ENCODE results near the gene ZFR2.
A peak's percentile ranks its signal among the peaks of the same experiment; 100 is the strongest.

The ZFR2 gene

DNA sequence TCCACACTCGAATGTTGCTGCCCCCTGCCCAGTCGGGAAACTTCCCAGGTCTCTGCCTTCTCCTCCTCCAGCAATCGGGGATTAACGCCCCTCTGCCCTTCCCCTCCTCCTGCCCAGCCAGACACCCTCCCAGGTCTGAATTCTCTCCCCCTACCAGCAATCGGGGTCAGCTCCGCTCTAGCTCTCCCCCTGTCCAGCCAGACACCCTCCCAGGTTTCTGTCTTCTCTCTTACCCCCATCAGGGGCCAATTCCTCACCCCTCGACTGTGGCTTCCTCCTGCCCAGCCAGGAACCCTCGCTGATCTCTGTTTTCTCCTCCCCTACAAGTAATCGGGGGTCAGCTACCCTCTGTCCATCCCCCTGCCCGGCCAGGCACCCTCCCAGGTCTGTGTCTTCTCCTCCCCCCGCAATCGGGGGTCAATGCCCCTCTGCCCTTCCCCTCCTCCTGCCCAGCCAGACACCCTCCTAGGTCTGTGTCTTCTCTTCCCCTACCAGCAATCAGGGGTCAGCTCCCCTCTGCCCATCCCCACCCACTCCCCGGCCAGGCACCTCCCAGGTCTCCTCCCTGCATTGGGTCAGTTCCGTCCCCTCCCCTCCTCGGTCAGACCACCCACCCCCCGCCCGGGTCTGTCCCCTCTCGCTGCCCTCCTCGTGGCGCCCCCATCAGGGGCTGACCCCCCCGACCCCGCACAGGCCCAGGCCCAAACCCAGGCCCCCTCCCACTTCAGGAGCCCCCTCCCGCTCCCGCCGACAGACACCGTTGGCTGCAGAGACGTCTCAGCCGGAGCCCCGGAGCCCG lies 668 bp downstream of the ZFR2 start:
- DNase-seq, result no peak

DNA sequence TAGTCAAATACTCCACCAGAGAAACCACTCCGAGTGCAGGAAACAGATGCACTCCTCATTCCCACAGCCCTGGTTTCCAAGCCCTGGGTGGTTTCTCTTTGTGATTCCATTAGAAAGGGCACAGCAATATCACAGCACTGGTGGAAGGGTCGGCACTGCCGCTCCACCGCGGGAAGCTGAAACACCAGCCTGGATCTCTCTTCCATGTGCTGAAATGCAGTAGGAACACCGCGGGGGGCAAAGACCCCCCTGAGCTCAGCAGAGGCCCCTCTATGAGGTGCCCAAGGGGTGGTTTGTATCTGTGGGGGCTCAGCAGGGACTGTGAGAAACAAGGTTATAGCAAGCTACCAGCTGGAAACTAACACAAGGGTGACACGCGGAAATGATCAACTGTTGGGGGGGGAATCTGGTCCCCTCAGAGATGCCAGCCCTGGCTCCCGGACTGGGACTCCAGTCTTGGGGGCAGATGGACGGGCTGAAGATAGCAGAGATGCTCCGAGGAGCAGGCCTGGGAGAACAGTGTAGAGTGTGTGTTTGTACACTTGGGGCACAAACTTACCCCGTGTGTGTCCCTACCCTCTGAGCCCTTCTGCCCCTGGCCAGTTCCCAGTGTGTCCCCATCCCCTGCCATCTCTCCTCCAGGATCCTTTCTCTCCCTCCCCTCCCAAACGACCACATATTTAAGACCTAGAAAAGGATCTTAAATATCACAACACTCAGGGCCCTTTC lies 1.8 kb downstream of the ZFR2 start:
- no peak for DNase-seq

GRCh38 chr19:3863648-3864047 lies 5.2 kb downstream of the ZFR2 start:
- DNase-seq, result no peak

DNA sequence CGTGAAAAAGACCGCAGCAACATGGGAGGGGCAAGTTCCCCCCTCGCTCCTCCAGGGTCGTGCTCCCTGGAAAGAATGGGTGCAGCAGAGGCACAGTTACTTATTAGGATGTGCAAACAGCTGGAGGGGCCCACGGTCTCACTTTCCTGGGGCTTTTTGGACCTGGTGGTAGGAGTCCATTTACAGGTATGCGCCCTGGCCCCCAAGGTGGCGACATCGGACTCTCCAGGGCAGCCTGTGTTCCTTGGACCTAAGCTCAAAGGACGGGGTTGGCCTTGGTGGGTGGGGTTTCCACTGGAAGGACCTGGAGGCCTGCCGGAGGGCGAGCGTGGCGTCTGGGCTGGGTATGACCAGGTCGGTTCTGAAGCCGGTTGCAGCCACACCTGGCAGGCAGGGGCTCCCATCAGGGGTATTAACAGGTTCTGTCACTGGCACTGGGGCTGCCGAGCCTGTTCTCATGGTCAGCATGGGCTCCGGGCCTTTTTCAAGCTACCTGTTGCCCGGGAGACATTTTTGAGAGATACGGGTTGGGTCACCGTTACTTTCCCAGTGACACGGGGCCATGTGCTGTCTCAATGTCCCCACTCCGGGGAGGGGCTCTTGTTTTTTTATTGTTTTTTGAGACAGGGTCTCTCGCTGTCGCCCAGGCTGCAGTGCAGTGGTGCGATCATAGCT lies 5.9 kb downstream of the ZFR2 start:
- no peak for DNase-seq

- no peak for DNase-seq
These were observed 8.3 kb downstream of the ZFR2 start for GRCh38 chr19:3860499-3860898.

GRCh38 chr19:3857449-3858003 lies 11.3 kb downstream of the ZFR2 start:
- DNase-seq, result peak; percentile 13

GRCh38 chr19:3855320-3855719 lies 13.5 kb downstream of the ZFR2 start:
- DNase-seq, result no peak

- no peak for DNase-seq
These were observed 16.1 kb downstream of the ZFR2 start for GRCh38 chr19:3852614-3853254.

- DNase-seq, result no peak
These were observed 16.7 kb downstream of the ZFR2 start for GRCh38 chr19:3852177-3852511.

DNA sequence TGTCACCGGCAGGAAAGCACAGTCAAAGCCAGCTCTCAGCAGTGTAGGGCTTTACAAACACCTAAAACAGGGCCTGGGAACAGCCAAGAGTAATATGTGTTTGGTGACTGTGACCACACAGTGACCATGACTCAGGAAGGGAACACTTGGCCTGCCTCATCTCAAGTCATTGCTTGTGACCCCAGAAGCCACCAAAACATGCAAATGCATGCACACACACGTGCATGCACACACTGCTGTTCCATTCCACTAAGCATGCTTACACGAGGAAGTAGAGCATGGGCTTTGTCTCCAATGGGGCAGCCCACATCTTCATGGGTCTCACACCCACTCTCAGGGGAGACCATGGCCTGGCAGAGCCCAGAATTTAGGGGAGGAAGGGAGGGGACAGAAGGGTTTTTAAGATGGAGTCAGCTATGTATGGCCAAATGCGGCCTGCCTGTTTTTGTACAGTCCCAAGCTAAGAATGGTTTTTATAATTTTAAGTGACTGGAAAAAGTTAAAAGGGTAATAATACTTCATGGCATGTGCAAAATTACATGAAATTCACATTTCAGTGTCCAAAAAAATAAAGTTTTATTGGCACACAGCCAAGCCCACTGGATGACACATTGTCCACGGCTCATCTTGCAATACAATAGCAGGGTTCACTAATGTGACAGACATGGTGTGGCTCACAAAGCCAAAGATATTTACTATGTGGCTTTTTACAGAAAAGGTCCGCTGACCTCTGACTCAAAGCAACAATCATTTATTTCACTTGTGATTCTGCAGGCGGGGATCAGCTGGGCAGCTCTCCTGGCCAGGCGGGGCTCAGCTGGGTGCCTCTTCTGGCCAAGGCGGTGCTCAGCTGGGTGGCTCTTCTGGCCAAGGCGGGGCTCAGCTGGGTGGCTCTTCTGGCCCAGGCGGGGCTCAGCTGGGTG lies 17.3 kb downstream of the ZFR2 start:
- no peak for DNase-seq

- no peak for DNase-seq
These were observed 18.4 kb downstream of the ZFR2 start for GRCh38 chr19:3850320-3850972.

- no peak for DNase-seq
These were observed 19.1 kb downstream of the ZFR2 start for GRCh38 chr19:3849787-3850186.

GRCh38 chr19:3849092-3849491 lies 19.7 kb downstream of the ZFR2 start:
- DNase-seq, result no peak

GRCh38 chr19:3844596-3844995 lies 24.2 kb downstream of the ZFR2 start:
- no peak for DNase-seq

DNA sequence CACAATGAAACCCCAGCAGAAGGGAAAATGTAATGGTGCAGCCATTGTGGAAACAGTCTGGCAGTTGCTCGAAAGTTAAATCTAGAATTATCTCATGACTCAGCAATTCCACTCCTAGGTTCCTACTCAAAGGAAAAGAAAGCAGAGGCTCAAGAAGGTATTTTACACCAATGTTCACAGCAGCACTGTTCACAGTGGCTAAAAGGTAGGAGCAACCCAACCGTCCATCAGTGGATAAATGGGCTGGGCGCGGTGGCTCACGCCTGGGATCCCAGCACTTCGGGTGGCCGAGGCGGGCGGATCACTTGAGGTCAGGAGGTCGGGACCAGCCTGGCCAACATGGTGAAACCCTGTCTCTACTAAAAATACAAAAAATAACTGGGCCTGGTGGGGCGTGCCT lies 25.9 kb downstream of the ZFR2 start:
- DNase-seq, result no peak

DNA sequence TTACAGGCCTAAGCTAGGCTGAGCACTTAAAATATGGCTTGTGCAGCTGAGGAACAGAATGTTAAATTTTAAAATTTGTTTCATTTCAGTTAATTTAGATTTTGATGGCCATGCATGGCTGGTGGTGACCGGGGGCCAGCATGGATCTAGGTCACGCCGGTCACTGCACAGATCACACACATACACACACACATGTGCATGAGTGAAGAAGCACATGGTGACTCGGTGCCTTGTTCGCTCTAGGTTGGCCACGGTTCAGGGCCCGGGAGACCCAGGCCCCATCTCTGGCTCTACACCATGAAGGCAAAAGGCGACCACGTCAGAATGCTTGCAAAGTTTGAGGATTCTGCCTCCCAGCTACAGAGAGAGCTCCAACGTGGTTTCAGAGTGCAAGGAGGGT lies 28.0 kb downstream of the ZFR2 start:
- DNase-seq, result no peak

GRCh38 chr19:3839941-3840340 lies 28.9 kb downstream of the ZFR2 start:
- no peak for DNase-seq

DNA sequence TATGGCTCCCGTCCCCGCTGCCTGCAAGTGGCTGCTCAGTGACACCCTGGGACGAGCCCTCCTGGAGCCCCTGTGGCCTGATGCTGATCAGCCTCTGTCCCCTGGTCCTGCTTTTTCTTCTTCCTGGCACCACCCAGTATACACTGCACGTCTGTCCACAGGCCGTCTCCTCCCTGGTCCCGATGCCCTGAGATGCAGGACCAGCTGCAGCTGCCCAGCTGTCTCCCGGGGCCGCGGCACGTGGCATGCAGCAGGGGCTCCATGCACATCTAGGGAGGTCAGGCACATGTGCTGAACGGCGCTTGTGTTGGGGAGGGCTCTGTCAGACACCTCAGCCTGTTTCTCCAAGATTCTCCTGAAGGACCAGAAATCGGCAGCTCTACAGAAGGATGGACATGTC lies 30.2 kb downstream of the ZFR2 start:
- no peak for DNase-seq

DNA sequence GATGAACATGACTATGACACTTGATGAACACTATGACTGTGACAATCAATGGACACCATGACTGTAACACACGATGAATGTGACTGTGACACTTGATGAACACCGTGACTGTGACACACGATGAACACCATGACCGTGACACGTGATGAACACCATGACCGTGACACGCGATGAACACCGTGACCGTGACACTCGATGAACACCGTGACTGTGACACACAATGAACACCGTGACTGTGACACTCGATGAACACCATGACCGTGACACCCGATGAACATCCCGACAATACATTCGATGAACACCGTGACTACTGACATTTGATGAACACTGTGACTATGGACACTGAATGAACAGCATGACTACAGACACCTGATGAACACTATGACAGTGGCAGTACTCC lies 30.9 kb downstream of the ZFR2 start:
- DNase-seq, result no peak

DNA sequence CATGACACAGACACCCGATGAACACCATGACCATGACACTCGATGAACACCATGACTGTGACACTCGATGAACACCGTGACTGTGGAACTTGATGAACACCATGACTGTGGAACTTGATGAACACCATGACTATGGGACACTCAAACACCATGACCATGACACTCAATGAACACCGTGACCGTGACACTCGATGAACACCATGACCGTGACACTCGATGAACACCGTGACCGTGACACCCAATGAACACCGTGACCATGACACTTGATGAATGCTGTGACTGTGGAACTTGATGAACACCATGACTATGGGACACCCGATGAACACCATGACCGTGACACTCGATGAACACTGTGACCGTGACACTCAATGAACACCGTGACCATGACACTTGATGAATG lies 31.5 kb downstream of the ZFR2 start:
- DNase-seq, result no peak

GRCh38 chr19:3836887-3837286 lies 32.0 kb downstream of the ZFR2 start:
- DNase-seq, result no peak

DNA sequence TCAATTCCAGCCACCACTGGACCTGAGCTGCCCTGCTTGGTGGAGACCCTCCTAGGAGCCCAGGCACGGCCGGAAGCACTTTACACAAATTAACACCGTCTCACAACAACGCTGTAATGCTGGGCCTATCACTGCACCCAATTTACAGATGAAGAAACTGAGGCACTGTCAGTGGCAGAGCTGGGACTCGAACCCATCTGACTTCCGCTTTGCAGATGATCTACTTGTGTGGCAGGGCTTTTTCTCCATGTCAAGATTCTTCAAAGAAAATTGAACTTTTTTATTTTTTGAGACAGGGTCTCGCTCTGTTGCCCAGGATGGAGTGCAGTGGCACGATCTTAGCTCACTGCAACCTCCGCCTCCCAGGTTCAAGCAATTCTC lies 33.8 kb downstream of the ZFR2 start:
- DNase-seq, result no peak
